ENCODE results near the gene LIF.

LIF gene

DNA sequence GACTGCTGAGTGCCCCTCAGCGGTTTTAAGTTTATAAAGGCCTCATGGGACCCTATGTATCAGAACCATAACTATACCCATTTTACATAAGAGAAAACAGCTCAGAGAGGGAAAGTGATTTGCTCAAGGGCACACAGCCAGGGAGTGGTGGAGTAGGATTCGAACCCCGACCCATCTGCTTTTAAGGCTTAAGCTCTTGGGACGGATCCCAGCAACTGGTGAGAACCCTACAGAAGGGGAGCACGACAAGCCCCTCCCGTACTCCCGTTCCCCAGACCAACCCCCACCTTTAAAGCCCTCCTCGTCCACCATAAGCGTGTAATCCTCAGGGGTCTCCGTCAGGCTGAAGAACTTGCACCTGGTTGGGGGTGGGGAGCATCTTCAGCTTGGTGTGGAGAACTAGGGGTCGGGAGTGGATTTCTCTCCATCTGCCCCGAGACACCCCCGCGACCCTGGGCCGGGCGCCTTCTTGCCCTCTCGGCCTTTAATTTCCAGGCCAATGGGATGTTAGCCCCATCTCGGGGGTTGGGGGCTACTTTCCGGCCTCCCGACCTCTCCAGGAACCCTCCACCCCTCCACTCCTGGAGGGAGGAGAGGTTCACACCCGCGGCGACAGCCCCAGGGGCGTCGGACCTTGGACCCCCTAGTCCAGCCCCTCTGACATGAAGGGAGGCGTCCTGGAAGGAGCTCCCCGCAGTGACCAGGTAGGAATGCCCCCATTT is 42.0 kb upstream of the LIF start:
- Histone ChIP-seq H2AFZ (ENCODE audit: low read depth, low read length) (peak overlapping the region; percentile 83), H3K36me3 (ENCODE audit: insufficient read depth, low read length) (peaks cover 5% of the 10 kb centered on the region), H3K27me3 (ENCODE audit: insufficient read depth, low read length) (no peaks in the 10 kb centered on the region), H3K4me3 (ENCODE audit: low read length) (peak overlapping the region; percentile 54), H3K9me3 (ENCODE audit: low read length) (no peaks in the 10 kb centered on the region), H3K4me1 (ENCODE audit: insufficient read depth, low read length) (peaks cover 23% of the 10 kb centered on the region)

DNA sequence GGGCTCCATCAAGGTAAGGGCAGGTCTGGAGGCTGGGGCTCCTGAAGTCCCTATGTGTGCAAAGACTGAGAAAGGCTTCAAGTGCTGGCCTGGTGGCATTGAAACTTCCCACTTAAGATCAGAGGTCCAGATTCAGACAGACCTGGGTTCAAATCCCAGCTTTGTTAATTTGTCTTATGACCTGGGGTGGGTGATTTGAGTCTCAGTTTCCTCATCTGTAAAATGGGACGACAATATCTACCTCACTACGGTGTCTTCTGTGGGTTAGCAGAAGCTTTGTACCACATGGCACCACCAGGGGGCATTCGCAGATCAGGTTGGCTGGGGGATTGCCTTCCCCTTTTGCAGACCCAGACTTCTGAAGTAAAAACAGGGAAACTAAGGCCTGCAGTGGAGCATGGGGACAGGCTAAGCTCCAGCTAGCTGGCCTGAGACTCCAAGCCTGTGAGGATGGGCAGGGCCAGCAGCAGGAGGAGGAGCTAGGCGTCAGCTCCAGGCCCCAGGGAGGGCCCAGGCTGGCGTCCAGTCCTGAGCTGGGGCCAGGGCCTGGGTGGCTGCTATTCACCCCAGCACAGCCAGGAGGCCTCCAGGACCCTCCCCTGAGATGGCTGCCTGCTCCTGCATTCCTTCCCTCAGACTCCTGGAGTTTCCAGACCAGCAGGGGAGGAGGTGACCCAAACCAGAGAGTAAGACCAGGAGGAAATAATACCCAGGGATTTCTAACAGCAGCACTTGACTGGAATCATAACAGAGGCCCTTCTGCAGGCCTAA is 41.3 kb upstream of the LIF start:
- Histone ChIP-seq H3K36me3 (ENCODE audit: insufficient read depth, low read length) (no peaks in the 10 kb centered on the region), H3K27me3 (ENCODE audit: insufficient read depth, low read length) (no peaks in the 10 kb centered on the region), H3K4me3 (ENCODE audit: low read length) (peak overlapping the region; percentile 54), H2AFZ (ENCODE audit: low read depth, low read length) (no peak overlapping the region), H3K9me3 (ENCODE audit: low read length) (no peaks in the 10 kb centered on the region), H3K4me1 (ENCODE audit: insufficient read depth, low read length) (peaks cover 25% of the 10 kb centered on the region)

DNA sequence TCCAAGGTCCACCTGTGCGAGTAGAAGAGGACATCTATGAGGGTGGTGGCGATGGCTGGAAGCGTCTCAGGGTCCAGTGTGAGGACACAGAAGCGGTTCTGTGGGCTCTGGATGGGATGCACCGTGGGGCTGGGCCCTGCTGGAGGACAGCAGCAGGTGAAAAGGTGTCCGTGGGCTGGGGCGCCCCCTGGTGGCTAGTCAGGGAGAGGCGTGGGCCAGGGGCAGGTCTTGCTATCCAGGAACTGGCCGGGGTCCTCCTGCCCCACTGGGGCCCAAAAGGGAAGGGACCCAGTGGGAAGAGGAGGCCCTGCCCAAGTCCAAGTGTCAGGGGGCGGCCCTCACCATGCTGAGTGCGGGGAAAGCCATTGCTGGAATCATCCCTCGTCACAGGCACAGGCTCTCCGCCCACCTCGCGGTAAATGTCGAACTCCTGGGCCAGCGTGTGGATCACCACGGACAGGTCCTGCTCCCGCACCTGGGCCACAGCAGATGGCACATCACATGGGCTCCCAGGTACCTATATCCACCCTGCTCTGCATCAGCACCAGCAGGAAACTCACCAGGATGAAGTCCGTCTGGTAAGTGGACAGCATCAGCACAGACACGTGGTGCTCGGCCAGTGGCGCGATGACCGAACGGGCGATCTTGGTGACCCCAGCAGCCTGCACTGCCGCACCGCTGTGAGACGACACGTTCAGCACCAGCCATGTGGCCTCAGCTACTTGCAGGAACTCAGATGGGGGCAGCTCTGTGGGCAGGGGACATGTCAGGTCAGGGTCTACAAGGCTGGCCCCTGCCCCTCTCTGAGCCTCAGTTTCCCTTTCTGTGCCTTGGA is 40.5 kb upstream of the LIF start:
- peaks cover 25% of the 10 kb centered on the region for H3K4me1 ChIP-seq (ENCODE audit: insufficient read depth, low read length)
- no peaks in the 10 kb centered on the region for H3K9me3 ChIP-seq (ENCODE audit: low read length)
- H3K4me3 ChIP-seq (ENCODE audit: low read length), result no peak overlapping the region
- no peak overlapping the region for H2AFZ ChIP-seq (ENCODE audit: low read depth, low read length)
- H3K36me3 ChIP-seq (ENCODE audit: insufficient read depth, low read length), result no peaks in the 10 kb centered on the region
- H3K27me3 ChIP-seq (ENCODE audit: insufficient read depth, low read length), result no peaks in the 10 kb centered on the region

DNA sequence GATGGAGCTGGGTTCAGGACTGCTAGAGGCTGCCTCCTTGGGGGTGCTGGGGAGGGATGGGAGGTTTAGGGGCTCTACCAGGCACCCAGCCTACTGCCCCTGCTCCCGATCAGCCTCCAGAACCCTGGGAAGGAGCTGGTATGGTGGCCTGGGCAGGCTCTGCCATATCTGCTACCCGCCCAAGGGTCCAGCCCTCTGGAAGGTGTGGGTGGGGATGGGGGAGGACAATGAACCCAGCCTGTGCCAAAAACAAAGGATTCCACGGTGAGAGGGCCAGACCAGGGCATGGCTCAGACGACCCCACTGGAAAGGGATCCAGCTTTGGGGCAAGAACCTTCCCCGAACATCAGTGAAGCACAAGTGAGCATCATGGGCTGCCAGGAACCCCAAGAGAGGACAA is 39.8 kb upstream of the LIF start:
- no peaks in the 10 kb centered on the region for H3K9me3 ChIP-seq (ENCODE audit: low read length)
- peaks cover 25% of the 10 kb centered on the region for H3K4me1 ChIP-seq (ENCODE audit: insufficient read depth, low read length)
- no peaks in the 10 kb centered on the region for H3K36me3 ChIP-seq (ENCODE audit: insufficient read depth, low read length)
- no peaks in the 10 kb centered on the region for H3K27me3 ChIP-seq (ENCODE audit: insufficient read depth, low read length)
- H2AFZ ChIP-seq (ENCODE audit: low read depth, low read length), result no peak overlapping the region
- H3K4me3 ChIP-seq (ENCODE audit: low read length), result no peak overlapping the region

DNA sequence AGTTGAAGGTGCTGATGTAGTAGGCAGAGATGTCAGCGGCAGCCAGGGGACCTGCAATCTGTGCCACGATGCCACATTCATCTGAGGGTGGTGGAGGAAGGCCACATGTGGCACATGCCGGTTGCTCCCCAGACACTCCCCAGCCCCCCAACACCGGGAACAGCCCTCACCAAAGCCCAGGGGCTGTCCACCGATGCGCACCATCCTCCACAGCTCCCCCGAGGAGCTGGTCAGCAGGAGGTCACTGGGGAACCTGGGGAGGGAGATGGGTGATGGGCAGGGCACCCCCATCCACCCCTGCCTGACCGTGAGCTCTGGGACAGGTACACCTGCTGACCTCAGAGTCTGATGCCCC is 39.3 kb upstream of the LIF start:
- H2AFZ ChIP-seq (ENCODE audit: low read depth, low read length), result no peak overlapping the region
- no peak overlapping the region for H3K4me3 ChIP-seq (ENCODE audit: low read length)
- no peaks in the 10 kb centered on the region for H3K27me3 ChIP-seq (ENCODE audit: insufficient read depth, low read length)
- H3K36me3 ChIP-seq (ENCODE audit: insufficient read depth, low read length), result no peaks in the 10 kb centered on the region
- no peaks in the 10 kb centered on the region for H3K9me3 ChIP-seq (ENCODE audit: low read length)
- peaks cover 22% of the 10 kb centered on the region for H3K4me1 ChIP-seq (ENCODE audit: insufficient read depth, low read length)

DNA sequence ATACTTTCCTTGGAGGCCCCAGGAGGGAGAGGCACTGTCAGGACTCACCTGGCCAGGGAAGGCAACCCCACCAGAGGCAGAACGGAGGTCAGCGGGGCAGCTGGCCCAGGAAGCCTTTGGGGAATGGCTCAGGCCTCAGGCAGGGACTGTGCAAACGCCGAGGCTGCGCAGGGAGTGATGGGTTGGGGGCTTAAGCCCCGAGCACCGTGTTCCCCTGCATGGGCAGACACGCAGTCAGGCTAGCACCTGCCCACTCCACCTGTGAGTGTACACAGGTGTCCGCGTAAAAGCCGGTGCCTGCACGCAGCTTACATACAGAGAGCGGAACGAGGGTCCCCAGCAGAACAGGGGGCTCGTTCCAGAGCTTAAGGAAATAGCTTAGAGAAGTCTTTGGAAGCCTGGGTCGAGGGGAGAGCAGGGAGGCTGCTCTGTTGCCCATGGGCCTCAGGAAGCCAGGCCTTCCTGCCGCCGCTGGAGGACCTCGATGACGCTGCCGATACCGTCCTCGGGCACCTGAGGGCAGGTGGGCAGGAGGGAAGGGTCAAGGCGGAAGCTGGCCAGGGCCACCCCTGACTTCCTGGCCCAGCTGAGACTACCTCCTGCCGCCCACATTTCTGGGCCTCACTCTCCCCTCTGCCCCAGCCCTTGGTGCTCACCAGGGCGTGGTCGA is 38.8 kb upstream of the LIF start:
- no peaks in the 10 kb centered on the region for H3K36me3 ChIP-seq (ENCODE audit: insufficient read depth, low read length)
- H3K27me3 ChIP-seq (ENCODE audit: insufficient read depth, low read length), result no peaks in the 10 kb centered on the region
- H3K9me3 ChIP-seq (ENCODE audit: low read length), result no peaks in the 10 kb centered on the region
- H3K4me1 ChIP-seq (ENCODE audit: insufficient read depth, low read length), result peaks cover 17% of the 10 kb centered on the region
- H3K4me3 ChIP-seq (ENCODE audit: low read length), result no peak overlapping the region
- H2AFZ ChIP-seq (ENCODE audit: low read depth, low read length), result no peak overlapping the region

DNA sequence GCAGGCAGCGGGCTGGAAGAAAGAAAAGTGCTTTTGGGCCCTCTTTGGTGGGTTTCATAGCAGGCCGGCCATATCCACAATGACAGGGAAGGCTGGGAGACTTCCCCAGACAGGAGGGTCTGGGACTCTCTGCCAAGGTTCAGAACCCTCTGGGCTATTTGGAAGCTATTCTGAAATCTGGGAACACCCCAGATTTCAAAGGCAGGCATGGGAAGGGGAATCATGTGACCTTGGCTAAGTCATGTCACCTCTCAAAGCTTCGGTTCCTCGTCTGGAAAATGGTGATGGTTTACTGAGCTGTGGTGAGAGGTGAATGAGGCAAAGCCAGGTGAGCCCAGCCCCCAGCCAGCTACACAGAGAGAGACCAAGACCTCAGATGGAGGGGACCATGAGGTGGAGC is 38.1 kb upstream of the LIF start:
- H3K36me3 ChIP-seq (ENCODE audit: insufficient read depth, low read length), result no peaks in the 10 kb centered on the region
- H3K4me3 ChIP-seq (ENCODE audit: low read length), result no peak overlapping the region
- H3K27me3 ChIP-seq (ENCODE audit: insufficient read depth, low read length), result no peaks in the 10 kb centered on the region
- no peaks in the 10 kb centered on the region for H3K9me3 ChIP-seq (ENCODE audit: low read length)
- peaks cover 12% of the 10 kb centered on the region for H3K4me1 ChIP-seq (ENCODE audit: insufficient read depth, low read length)
- no peak overlapping the region for H2AFZ ChIP-seq (ENCODE audit: low read depth, low read length)

DNA sequence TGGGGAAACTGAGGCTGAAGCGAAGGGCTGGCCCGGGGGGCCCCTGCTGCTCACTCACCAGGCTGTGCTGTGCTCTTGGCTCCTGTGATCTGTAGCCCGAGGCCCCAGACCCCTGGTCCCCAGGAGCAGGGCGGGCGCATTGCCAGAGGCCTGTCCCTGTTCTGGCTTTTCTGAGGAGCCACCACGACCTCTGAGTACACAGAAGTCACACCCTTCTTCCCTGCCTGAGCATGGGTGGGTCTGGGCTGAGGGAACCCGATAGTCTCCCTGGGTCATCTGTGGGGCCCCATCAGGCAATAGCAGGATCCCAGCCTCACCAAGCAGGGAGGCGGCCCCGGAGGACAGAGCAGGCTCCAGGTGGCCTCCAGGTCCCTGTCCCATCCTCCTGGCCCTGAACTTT is 37.6 kb upstream of the LIF start:
- no peaks in the 10 kb centered on the region for H3K27me3 ChIP-seq (ENCODE audit: insufficient read depth, low read length)
- H2AFZ ChIP-seq (ENCODE audit: low read depth, low read length), result no peak overlapping the region
- H3K9me3 ChIP-seq (ENCODE audit: low read length), result no peaks in the 10 kb centered on the region
- H3K4me1 ChIP-seq (ENCODE audit: insufficient read depth, low read length), result peaks cover 12% of the 10 kb centered on the region
- H3K4me3 ChIP-seq (ENCODE audit: low read length), result no peak overlapping the region
- H3K36me3 ChIP-seq (ENCODE audit: insufficient read depth, low read length), result no peaks in the 10 kb centered on the region

DNA sequence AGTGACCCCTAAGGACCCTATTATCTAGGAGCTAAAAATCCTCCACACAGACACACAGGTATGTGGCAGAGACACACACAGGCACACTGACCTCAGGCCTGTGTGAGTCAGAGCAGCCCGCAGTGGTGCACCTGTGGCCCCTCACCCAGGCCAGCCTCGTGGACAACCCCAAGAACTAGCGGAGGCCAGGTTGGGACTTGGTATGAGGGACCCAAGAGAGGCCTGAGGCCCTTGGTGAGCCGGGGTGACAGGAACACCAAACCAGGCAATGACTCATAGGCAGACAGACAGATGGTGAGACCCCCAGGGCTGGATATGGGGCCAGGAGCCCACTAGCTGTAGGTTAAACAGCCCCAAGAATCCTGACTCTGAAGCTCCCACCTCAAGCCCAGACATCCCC is 36.8 kb upstream of the LIF start:
- no peaks in the 10 kb centered on the region for H3K9me3 ChIP-seq (ENCODE audit: low read length)
- H3K4me1 ChIP-seq (ENCODE audit: insufficient read depth, low read length), result peaks cover 6% of the 10 kb centered on the region
- no peak overlapping the region for H3K4me3 ChIP-seq (ENCODE audit: low read length)

DNA sequence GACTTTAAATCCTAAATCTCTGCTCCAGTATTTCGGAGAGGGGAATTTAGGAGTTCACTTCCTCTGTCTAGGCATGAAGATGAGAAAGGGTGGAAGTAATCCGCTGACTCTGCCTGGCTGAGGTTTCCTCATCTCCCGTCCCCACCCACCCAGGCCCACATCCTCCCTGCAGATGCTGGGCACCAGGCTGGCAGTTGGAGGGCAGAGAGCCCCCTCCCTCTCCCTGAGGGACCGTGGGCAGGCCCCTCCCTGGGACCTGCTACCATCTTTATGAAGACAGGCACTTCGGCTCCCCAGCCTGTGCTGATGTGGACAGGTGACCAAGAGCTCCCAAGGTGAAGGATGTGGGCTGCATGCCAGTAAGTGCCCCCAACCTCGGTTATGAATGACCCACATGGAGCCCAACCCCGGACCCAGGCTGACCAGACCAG is 36.1 kb upstream of the LIF start:
- Histone ChIP-seq H3K4me1 (ENCODE audit: insufficient read depth, low read length) (peaks cover 9% of the 10 kb centered on the region), H3K4me3 (ENCODE audit: low read length) (no peak overlapping the region), H3K36me3 (ENCODE audit: insufficient read depth, low read length) (no peaks in the 10 kb centered on the region), H3K9me3 (ENCODE audit: low read length) (no peaks in the 10 kb centered on the region), H3K27me3 (ENCODE audit: insufficient read depth, low read length) (no peaks in the 10 kb centered on the region), H2AFZ (ENCODE audit: low read depth, low read length) (no peak overlapping the region)

More for the DNA sequence above, 36.8 kb upstream of the LIF start:
- Histone ChIP-seq H3K27me3 (ENCODE audit: insufficient read depth, low read length) (no peaks in the 10 kb centered on the region), H3K36me3 (ENCODE audit: insufficient read depth, low read length) (no peaks in the 10 kb centered on the region), H2AFZ (ENCODE audit: low read depth, low read length) (no peak overlapping the region)

DNA sequence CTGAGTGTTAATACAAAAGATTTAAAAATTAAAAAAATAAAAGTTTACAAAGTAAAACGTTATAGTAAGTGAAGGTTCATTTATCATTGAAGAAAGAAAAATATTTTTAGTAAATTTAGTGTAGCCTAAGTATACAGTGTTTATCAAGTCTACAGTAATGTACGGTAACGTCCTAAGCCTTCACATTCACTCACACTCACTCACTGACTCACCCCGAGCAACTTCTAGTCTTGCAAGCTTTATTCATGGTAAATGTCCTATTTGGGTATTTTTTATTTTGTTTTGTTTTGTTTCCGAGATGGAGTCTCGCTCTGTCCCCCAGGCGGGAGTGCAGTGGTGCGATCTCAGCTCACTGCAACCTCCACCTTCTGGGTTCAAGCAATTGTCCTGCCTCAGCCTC is 33.9 kb upstream of the LIF start:
- H3K9me3 ChIP-seq (ENCODE audit: low read length), result no peaks in the 10 kb centered on the region
- H3K4me3 ChIP-seq (ENCODE audit: low read length), result no peak overlapping the region
- peaks cover 10% of the 10 kb centered on the region for H3K4me1 ChIP-seq (ENCODE audit: insufficient read depth, low read length)
- H3K36me3 ChIP-seq (ENCODE audit: insufficient read depth, low read length), result no peaks in the 10 kb centered on the region
- no peak overlapping the region for H2AFZ ChIP-seq (ENCODE audit: low read depth, low read length)
- no peaks in the 10 kb centered on the region for H3K27me3 ChIP-seq (ENCODE audit: insufficient read depth, low read length)

DNA sequence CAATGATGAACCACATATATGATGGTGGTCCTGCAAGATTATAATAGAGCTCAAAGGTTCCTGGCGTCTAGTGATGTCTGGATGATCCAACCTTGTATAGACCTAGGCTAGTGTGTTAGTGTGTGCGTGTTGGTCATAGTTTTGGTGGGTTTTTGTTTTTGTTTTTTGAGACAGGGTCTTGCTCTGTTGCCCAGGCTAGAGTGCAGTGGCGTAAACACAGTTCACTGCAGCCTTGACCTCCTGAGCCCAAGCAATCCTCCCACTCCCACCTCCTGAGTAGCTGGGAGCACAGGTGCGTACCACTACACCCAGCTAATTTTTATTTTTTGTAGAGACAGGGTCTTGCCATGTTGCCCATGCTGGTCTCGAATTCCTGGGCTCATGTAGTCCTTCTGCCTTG is 33.4 kb upstream of the LIF start:
- H3K4me3 ChIP-seq (ENCODE audit: low read length), result no peak overlapping the region
- peaks cover 10% of the 10 kb centered on the region for H3K4me1 ChIP-seq (ENCODE audit: insufficient read depth, low read length)
- H3K27me3 ChIP-seq (ENCODE audit: insufficient read depth, low read length), result no peaks in the 10 kb centered on the region
- no peaks in the 10 kb centered on the region for H3K36me3 ChIP-seq (ENCODE audit: insufficient read depth, low read length)
- H2AFZ ChIP-seq (ENCODE audit: low read depth, low read length), result no peak overlapping the region
- H3K9me3 ChIP-seq (ENCODE audit: low read length), result no peaks in the 10 kb centered on the region
